ENCODE data around the gene CXCL14.

Gene CXCL14

GRCh38 chr5:135596157-135596763 lies 17.5 kb upstream of the CXCL14 start:
- DNase-seq, result no peak

GRCh38 chr5:135594416-135594960 lies 15.7 kb upstream of the CXCL14 start:
- no peak for DNase-seq

GRCh38 chr5:135593886-135594285 lies 15.1 kb upstream of the CXCL14 start:
- DNase-seq, result no peak

- no peak for DNase-seq
Measured at GRCh38 chr5:135593141-135593540, 14.3 kb upstream of the CXCL14 start.

DNA sequence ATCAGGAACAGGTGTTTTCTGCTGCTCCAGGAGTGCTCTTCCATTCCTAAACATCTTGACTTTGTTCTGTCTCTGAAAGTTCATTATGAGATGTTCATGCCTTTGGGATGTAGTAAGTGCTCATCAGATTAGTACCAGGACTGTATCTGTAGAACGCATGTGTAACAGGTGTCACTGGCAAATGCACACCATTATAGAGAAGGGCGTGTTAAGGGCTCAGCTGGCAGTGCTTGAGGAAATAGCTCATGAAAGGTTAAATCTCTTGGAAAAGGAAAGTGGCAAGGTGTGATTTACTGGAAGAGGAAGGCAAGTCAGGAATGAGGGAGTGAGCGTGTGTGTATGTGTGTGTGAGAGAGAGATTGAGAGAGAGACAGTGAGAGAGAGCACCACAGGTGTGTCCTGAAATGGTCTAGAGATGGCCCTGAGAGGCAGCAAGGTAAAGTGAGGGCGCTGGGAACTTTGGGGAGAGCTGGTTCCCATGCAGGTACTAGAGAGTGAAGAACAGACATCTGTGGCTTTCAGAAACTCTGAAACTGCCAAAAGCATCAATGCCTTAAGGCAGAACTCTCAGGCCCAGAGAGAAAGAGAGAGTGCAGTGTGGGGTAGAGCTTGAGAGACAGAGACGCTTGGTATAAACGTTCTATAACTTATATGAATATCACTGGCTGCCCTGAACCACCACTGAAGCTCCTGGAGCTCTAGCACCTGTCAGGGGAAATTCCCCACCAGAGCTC lies 13.7 kb upstream of the CXCL14 start:
- DNase-seq, result no peak

- no peak for DNase-seq
Measured at GRCh38 chr5:135591277-135591676, 12.5 kb upstream of the CXCL14 start.

DNA sequence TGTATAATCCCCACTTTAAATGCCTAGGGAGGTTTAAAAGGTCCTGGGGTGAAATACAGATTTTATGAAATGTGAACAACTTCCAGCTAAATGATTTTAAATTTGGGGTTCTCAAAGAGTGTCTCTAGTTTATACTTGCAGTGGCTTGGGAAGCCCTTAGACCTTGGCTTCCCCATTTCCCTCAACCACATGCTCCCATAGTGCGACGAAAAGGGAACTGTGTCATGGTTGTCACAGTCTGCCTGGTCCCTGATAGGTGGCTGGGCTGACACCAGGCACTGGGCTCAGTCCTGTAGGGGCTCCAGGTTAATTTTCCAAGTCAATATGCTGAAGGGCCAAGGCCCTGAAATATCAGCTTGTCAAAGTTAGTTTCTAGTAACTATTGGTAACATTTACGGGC lies 10.4 kb upstream of the CXCL14 start:
- DNase-seq, result no peak

GRCh38 chr5:135587721-135588663 lies 9.2 kb upstream of the CXCL14 start:
- DNase-seq, result no peak

DNA sequence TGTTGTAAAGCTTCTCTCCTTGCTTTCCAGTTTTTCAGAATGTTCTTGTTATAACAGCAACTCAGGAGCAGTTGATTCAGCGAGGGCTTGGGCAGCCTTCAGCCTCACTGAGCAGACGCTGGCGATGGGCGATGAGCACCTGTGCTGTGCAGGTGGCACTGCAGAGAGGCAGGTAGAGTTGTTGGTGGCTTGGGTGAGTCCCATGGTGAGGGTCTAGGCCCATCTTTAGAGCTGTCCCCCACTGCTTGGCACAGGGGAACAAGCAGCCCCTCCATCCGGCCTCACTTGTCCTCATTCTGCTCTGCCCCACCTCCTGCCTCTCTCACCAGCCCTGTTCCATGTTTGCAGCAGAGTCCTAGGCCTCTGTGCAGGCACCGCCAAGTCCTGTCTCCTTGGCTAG lies 6.1 kb upstream of the CXCL14 start:
- no peak for DNase-seq

GRCh38 chr5:135584276-135584675 lies 5.5 kb upstream of the CXCL14 start:
- no peak for DNase-seq

GRCh38 chr5:135582099-135582781 lies 3.4 kb upstream of the CXCL14 start:
- DNase-seq, result no peak

- DNase-seq, result no peak
Measured at GRCh38 chr5:135578305-135578684, 496 bp downstream of the CXCL14 start.

DNA sequence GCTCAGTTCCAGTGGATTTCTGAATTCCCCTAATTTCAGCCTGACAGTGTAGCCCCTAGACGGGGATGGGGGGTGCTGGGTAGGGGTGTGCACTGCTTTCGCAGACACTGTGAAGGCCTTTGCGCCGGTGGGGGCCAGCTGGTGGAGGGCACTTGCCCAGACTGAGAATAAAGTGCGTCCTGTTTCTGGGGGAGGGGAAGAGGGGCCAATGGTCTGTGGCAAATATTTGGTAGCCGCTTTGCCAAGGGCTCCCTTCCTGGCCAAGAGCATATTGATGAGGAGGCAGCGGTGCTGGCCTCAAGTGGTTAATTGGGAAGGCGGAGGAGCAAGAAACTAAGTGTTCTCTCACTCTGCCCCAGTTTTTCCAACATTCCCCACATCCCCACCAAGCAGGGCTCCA lies 1.4 kb downstream of the CXCL14 start:
- DNase-seq, result no peak

GRCh38 chr5:135576075-135576599 lies 2.7 kb downstream of the CXCL14 start:
- DNase-seq, result no peak

GRCh38 chr5:135574493-135574892 lies 4.3 kb downstream of the CXCL14 start:
- DNase-seq, result no peak

- DNase-seq, result no peak
Measured at GRCh38 chr5:135571902-135572301, 6.9 kb downstream of the CXCL14 start.

DNA sequence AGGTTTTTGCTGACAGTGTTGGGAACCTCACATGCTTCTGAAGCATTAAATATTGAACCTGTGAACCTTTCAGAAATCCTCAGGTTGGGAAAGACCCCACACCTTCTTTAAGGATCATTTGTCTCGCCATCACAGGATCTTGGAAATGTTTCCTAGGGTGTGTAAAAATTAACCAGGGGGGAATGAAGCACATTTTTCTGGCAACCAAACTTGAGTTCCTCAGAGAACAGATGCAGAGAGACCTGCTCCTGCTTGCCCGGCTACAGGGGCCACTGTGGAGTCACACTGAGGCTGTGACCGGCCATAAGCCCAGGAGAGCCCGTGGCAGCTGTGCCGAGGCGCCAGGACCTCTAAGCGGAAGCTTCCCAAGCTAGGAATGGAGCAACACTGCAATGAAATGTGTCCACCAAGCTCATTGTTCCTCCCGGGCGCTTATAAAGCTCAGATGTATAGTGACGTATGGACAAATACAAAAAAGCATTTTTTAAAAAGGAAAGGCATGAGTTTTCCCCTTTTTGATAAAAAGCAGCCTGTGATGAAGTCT lies 7.7 kb downstream of the CXCL14 start:
- DNase-seq, result no peak

- DNase-seq, result no peak
Measured at GRCh38 chr5:135570453-135570764, 8.4 kb downstream of the CXCL14 start.

DNA sequence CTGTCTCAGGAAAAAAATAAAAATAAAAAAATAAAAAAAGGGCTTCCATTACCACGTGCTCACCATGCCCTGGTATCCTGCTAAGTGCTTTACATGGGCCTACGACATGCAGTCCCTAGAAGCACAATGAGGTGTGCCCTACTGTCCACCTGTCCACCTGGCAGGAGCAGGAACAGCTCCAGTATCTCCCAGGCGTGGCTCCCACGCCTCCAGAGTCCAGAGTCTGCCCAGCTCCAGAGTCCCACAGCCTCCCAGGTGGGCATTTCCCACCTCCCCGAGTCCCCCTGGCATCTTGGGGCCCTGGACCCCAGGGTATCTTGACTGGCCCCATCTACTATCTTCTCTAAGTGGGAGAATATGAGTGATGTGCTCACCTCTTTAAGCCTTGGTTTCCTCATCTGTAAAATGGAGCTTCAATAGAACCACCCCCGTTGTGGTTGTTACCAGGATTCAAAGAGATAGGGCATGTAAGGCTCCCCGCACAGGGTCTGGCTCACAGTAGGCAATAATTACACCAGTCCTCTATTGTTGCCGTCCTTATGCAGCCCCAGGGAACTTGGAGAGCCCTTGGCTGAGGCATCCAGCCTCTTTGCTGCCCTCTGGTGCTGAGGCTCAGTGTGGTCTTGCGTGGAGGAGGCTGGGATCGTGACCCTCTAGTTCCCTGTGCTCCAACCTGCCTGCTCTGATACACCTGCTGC lies 8.9 kb downstream of the CXCL14 start:
- DNase-seq, result no peak

DNA sequence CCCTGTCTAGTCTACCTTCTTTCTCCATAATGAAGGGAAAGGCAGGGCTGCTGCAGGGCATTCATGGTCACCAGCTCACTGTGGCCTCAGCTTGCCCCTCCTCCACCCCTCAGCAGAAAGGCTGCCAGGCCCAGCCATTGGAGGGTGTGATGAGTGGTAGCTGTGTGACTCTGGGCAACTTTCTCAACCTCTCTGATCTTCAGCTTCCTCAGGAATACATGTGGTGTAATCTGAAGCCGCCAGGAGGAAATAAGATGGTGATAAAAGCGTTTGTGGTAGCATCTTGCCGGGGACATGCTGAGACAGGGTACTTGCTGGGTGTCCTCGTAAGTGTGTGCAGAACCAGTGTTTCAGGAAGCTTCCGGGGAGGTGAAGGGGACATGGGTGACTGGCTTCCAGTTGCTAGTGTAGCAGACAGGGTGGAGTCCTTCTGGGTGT lies 9.8 kb downstream of the CXCL14 start:
- no peak for DNase-seq

DNA sequence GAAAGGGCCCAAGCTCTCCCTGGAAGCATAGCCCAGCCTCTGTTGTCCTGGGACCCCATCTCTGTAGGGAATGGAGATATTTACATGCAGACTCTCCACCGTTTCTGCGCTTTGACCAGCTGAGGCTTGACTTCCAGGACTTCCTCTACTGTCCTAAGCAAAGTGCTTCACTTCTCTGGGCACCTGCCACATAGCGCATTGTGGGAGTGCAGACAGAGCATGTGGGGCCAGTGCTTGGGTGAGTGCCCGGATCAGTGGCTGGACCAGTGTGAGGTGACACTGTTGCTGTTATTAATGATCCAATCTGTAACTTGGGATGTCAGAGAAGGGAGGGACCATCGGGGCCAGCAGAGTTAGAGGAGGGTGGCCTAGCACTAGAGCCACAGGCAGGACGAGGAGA lies 10.5 kb downstream of the CXCL14 start:
- no peak for DNase-seq

- DNase-seq, result no peak
Measured at GRCh38 chr5:135567661-135568060, 11.1 kb downstream of the CXCL14 start.

Data from NCI-H2171 (cell line).